GM19438 (cell line): Measurements from ENCODE around the gene CIB4.

Source experiments
- ATAC-seq: cut with Tn5 transposase; IDR thresholded peaks from one replicate; pipeline ENCODE4 v1.9.1; 2021; ENCODE audit warnings: low read depth; ENCODE audit not compliant: unreplicated experiment

Gene CIB4

DNA sequence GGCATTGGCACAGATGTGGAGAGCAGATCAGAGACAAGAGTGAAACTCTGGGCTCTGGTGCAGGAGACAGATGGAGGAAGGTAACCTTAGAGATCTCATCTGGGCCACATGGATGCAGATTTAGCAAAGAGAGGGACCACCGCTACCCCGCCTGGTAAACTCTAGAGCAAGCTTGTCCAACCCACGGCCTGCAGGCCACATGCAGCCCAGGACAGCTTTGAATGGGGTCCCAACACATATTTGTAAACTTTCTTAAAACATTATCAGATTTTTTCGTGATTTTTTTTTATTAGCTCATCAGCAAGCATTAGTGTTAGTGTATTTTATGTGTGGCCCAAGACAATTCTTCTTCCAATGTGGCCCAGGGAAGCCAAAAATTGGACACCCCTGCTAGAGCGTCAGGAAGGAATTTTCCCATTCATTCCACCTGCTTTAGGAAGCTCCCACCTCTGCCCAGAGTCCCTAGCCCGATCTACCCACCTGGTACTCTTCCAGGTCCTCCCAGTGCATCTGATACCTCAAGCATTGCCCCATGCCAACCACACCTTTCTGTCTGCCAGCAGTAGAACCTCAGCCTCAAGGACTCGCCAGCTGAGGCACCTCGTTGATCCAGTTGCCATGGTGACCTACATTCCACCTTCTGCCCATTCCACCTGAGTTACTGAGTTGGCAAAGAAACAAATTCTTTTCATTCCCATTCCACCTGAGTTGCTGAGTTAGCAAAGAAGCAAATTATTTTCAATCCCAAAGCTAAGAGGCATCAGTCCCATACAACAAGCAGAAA is at the start of gene CIB4:
Gene CIB4 (minus strand): TSS at position 586 of the 784 bp plus-strand sequence. CDS start 52 bp downstream, at position 534.
- no peak for ATAC-seq

DNA sequence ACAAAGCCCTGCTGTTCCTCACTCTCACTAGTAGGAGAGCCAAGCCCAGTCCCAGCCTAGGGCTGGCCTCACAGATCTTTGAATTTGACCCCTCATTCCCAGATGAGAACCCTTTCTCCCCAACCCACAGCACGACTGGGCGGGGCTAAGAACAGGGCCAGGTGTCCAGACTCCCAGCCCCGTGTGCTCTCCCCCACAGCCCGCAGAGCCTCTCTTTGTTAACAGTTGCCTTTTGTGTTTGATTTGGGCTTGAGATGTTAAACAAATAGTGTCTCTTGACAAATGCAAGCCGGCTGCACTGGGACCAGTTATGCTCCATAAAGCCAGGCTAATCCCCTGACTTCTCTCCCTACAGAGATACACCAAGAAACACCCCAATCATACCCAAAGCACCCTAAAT is 46.6 kb upstream of the CIB4 start:
- no peak for ATAC-seq

DNA sequence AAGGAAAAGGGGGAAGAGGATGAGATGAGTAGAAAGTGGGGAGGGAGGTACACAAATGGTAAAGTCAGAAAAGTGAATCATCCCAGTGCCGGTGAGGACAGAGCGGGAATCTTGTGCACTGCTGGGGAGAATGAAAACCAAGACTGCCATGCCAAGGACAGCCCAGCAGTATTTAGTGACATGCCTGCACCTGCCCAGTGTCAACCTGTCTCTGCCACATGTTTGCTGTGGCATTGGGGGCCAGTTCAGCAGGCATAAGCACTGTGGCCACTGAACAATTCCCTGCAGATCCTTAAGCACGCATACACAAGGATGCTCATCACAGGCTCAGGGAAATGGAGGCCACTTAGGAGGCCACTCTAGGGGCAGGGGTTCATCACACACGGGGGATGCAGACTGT is 46.2 kb upstream of the CIB4 start:
- no peak for ATAC-seq

DNA sequence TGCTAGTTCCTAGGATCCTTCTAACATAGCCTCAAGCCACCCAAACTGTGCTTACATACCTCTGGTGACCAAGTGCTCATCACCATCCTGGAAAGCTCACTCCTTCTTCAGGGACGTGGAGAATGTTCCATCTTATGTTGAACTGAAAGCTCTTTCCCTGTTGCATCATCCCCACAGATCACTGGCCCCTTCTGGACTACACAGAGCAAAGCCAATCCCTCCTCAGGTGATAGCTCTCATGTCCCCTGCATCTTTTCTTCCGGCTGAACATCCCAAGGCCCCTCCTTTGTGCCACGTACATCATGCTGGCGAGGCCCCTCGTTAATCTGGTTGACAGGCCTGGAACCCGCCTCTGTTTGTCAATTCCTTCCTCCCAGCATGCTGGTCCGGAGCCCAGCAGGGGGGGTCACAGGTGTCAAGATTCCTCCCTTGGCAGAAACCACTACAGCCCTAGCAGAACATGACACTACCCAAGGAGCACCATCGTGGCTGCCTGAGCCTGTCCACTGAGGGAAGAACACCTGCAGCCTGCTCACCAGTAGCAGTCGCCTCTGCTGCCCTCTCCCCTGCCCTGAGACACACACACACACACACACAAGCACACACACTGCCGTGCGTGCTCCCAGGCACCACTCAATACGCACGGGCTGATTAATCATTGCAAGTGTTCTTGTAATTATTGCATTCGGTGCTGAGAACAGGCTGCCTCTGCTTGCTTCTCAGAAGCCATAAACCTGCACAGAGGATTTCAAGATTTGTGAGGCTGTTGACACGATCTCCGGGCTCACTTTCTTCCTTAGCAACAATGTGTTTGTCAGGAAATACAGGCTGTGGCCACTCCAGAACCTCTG is 45.0 kb upstream of the CIB4 start:
- no peak for ATAC-seq

DNA sequence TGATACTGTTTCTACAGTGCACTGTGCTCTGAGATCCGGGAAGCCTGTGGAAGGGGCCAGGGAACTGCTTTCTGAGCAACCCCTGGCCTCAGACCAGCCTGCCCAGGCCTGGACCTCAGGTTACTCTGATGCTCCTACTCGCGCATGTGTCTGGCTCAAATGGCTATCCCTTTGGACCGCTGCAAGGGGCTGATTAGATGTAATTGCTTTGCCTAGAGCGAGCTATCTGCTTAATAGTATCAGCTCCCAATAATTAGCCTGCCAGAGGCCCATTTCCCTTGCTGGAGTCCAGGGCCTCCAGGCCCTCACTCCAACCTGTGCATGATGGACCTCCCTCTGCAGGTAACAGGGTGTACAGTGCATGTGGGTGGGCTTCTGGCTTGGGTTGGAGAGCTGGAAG is 44.2 kb upstream of the CIB4 start:
- no peak for ATAC-seq

DNA sequence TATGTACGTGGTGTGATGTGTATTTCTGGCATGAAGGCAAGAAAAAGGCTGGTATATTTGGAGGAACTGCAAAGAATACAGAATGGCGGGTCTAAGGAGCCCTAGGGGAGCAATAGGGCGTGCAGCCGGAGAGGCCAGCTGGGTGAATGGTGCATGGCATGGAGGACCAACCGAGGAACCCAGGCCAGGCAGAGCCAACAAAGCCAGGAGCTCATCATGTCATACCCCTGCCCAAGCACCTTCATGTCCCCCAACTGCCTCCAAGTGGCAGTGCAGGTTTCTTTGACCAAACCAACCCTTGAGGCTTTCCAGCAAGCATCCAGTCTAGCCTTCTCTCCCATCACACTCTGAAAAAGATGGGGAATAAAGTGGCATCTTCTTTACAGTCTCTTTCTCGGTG is 42.4 kb upstream of the CIB4 start:
- no peak for ATAC-seq

DNA sequence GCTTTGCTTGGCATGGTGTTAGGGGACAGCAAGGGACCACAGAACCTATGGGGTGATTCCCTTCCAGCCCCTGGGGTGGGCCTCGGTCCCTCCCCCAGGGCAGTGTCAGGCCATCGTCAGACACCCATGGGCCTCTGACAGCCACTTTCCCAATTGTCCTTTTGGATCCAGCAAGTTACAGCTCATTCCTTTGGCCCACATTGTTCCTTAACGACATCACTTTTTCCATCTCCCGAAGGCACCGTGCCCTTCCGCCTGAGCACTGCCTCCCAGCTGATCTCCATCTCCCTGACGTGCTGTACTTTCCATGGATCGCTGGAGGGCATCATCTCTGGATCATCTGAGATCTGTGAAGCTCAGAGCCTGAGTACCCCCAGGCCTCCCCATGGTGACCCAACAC is 41.0 kb upstream of the CIB4 start:
- no peak for ATAC-seq

DNA sequence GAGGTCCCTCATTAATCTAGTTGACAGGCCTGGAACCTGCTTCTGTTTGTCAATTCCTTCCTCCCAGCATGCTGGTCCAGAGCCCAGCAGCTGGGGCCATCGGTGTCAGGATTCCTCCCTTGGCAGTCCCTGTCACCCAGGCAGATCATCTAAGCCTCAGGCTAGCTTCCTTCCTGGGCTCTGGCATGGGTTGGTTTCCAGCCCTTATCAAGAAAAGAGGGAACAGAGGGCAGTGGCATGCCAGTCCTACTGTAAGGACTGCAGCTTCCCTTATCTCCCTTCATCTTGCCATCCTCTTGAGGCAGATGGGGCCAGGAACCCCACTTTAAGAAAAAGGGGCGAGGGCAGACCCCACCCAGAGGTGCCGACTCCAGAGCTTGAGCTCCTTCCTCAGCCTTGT is 40.5 kb upstream of the CIB4 start:
- ATAC-seq, result no peak

DNA sequence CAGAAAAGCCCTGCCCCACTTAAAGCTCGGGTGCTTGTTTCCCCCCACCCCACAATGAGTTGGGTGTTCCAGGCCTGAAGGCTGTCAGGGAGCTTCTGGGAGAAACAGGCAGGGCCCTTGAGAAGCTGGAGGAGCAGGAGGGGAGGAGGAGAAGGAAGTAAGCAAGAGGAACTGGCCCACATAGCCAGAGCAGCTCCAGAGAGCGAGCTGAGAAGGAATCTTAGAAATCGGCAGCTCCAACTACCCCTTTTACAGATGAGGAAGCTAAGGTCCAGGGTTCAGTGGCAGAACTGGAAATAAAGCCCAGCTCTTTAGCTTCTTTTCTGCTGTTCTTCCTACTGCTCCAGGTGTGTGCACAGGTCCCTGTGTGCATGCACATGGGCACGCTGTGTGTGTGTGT is 38.7 kb upstream of the CIB4 start:
- ATAC-seq, result no peak

DNA sequence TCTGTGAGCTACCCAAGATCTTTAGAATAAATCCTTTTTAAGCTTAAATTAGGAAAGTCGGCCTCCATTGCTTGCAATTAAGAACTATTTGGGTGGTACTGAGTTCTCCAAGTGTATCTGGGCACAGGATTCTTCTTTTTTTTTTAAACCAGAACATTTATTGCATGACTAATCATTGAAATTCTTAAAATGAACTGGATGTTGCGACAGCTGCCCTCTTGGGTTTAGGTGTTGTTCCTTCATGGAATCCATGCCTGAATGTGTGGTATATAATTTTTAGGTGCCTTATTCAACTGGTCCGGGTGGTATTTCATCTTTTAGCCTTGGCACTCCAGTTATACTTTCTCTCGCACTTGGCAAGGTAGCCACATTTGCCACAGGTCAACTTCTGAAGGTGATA is 36.9 kb upstream of the CIB4 start:
- ATAC-seq, result no peak

DNA sequence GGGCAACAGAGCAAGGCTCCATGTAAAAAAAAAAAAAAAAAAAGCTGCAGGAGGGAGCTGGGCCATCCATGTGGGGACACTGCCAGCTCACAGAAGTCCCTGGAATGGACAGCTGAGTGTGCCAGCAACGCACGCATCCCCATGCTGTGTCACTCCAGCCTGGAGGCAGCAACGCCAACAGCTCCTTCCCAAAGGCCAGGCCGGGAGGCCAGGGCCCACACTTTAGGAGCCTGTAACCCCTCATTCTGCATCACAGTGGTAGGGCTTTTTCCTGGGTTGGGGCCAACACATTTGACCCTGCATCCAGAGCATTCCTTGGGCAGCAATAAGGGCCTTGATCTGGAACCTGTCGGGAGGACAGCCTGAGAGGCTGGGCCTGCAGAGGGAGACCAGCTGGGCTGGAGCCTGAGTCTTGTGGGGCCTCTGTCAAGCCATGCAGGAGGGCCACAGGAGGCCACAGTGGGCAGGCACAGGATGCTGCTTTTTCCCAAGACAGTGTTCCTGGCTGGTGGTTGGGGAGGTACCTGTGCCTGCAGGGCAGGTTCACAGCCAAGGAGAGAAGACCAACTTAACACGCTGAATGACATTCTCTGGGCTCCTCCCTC is 34.6 kb upstream of the CIB4 start:
- no peak for ATAC-seq

DNA sequence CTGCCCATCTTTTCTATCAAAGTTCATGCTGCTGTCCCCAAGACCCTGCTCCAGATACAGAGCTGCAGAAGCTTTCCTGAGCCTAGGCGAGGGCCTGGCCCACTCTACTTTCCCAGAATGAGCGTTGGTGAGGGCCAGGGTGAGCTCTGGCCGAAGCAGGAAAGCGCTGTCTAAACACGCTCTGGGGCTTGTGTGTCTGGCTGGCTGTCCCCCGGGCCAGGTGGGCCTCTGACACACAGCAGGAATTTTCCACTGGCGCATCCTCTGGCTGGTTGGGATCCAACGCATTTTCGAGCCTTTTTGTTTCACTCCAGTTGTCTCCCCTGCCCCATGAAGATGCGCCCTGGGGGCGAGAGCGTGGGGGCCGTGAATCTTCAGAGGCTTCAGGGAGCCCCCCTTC is 33.6 kb upstream of the CIB4 start:
- ATAC-seq, result no peak

DNA sequence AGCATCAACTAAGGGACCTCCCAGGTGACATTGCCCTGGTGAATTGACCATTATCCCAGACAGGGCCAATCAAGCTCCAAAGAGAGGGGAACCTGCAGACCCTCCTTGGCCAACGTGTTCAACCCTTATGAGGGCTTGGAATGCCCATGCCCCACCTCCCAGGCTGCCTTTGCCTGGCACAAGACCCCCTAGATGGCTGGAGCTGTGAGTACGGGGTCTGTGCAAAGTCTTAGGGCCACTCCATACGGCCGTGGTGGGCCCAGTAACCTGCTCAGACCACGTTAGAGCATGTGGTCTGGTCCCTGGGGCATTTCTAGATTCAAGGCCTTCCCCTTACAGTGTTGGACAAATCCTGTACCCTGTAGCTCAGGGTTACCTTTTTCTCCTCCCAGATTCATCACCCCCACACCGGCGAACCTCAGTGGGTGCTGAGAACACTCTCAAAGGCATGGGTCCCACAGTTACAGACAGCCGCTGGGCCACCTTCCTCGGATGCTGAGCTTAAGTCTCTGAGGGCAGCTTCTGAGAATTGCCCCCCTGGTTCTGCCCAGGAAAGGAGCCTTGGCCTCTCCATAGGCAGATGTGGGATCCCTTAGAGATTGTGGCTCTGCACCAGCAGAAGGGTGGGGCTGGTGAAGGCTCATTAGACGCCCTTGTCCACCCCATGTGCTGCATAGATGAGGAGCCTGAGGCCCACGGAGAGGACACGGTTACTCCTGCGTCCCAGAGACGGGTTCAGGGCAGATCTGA is 33.0 kb upstream of the CIB4 start:
- no peak for ATAC-seq

DNA sequence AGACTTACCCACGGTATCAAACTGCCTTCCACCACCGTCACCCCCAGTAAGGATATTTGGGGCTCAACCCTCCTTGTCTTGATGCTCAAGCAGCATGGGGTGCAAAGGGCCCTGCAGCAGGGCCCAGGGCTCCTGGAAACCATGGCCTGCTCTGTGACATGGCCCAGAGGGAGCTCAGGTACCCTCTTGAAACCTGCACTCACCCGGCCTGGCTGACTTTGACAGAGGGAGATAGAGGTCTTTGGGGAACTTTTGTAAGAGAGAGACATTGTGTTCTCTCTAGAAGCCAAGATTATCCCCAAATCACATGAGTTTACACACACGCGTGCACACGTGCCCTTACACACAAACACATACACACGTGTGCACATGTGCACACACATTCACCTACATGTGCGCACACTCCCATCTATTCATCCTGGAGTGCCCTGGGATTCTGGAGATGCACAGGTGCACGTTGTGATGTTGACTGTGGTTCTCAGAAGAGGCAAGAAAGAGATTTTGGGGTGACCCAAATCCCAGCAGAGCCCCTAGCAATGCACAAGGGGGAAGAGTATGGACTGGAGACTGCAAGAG is 31.7 kb upstream of the CIB4 start:
- no peak for ATAC-seq

DNA sequence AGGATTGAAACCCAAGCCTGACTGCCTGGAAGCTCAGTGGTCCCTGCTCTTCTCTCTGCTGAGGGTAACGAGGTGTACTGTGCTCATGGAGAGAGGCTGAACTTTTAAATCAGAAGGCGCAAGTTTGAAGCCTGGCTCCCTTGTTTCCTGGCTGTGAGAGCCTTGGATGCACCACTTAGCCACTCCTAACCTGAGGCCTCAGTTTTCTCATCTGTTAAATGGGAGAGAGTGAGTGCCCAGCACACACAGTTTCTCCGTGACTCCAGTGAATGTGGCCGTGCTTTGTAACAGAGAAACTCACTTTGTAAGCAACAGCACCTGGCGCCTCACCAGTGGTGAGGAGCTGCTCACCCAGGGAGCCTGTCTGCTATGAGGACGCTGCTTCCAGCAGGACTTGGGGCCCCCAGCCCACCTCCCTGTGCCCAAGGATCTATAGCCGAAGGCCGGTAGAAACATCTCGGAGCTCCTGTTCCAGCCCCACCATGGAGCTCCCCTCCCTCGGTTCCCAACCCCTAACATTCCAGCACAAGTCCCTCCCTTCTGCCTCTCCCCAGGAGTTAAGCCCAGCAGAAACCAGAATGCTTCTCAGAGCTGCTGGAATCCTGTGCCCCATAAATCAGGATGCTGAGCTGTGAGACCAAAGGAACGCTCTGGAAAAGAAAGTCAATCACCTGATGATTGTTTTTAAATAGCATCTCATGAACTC is 31.1 kb upstream of the CIB4 start:
- ATAC-seq, result no peak

DNA sequence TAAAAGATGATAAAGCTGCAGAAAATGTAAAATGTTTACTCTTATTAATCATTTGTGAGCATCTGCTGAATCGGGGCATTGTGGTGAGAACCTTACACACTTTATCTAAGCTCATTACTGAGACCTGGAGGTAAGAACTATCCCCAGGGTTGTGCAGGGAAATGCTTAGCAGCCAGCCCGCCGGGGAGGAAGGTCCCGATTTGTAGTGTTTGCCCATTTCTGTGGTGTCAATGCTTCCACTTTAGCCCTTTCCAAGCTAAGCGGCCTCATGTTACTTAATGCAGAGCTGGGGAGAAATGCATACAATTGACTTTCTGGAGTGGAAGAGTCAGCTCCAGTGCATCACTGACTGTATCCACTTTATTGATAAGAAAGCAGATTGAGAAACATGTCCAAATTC is 30.5 kb upstream of the CIB4 start:
- no peak for ATAC-seq

DNA sequence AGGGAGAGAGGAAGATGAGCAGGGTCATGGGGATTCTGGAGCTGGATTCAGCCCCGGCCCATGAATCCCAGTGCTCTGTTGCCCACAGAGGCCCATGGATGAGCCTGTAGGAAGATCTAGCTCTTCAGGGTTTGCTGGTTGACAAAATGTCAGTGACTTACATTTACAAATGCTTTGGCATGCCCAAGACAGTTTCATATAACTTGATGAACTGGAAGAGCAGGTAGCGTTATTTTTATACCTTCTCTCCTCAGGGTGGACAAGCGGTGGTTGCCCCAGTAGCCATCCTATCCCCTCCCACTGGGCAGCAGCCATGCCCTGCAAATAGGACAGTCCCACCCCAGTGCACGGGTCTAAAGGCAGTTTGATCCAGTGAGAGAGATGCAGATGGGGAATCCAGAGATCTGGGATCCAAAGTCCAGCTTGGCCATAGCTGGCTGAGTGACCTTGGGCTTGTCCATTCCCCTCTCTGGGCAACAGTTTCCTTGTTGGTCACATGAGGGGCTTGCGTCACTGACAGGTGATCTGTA is 29.8 kb upstream of the CIB4 start:
- no peak for ATAC-seq

DNA sequence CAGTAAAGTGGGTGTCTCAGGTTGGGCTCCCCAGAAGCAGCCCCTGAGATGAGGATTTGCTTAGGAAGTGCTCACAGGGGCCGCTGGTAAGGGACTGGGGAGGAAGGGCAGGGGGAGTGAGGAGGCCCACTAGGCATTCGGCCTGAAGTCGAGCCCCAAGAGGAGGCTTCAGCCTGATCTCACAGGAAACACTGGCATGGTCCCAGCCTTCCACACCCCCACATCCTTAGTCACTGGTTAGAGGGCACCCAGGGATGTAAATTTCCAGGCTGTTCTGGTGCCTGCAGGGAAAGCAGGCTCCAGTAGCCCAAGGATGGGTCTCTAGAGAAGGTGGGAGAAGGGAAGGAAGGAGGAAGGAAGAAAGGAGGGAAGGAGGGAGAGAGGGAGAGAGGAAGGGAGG is 29.0 kb upstream of the CIB4 start:
- ATAC-seq, result no peak

DNA sequence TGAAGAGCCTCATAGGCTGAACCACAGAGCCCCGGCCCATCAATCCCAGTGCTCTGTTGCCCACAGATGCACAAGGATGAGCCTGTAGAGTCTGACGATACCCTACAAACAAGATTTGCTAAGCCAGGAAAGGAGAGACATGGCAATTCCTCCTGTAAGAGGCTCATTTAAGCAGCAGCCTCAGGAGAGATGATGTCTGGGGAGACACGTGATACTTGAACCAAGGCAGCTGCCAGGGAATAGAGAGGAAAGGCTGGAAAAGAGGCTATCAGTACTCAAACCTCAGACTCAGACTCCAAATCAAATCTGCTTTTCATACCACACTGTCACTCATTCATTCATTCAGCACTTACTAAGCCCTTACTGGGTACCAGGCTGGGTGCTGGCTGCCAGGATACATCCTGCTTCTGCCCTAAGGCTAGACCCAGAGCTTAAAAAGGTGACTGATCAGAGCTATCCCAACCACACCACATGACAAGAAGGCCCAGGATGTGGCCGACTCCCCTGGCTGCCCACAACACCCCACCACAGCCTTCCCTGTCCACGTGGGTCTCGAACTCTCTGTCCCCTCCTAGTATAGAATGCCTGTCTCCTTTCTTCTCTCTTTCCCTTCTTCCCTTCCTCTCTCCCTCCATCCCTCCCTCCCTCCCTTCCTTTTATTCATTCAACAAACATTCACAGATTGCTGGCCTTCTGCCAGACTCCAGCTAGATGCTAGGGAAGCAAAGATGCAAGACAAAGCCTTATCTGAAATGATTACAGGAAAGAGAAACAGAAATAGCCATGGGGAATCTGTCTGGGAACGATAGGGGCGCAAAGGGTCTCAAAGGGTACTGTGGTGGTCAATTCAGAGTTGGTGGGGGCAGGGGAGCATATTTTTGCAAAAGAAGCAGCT is 27.9 kb upstream of the CIB4 start:
- ATAC-seq, result no peak
